ACHN (cell line): ENCODE measurements around the gene PLAAT4.

ENCODE experiments used
- DNase-seq: peaks from one replicate; pipeline ENCODE4 v3.0.0-alpha.2; 2015
- in situ Hi-C: cut with HindIII; loops from 2 replicates; pipeline ENCODE4 v1.10.0; 2017; ENCODE audit warnings: low sequenced_read_pairs, low pct_ligation_motif_present, low pct_unique_long_range_greater_than_20kb

The PLAAT4 gene

DNA sequence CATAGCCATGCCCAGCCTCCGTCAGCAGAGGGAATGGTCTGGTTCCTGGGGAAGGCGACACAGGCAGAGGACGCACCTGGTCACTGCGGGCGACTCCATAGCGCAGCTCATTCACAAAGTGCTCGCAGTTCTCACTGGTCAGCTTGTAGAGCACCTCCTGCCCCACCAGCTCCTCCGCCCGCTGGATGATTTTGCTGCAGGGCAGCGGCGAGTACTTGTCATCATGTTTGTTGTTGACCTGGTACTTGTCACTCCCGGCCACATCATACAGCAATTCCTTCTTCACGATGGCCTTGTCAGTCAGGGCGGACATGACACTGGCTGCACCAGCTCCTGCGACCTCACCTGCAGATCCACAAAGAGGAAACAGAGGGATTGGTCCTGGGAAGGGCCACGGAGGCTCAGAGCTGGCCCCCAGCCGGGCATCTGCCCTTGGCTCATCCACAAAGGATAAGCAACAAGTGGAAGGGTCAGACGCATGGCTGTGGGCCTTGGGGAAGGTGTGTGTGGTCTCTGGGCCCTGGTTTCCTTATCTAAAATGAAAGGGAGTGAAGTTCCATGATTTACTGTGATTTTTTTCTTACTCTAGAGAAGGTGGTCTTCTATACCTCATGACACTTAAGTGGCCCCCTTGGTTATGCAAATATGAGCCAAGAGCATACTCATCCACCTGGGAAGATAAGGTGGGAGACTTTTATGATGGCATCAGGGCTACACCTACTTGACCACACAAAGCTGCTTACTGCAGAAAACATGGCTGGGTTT, 53.6 kb downstream of the PLAAT4 start:
- in situ Hi-C loops = no loop called here

GRCh38 chr11:63592975-63593395, 56.4 kb downstream of the PLAAT4 start:
- DNase-seq = no peak
- in situ Hi-C loops = no loop called here

More for the DNA sequence above, 53.6 kb downstream of the PLAAT4 start:
- DNase-seq = no peak

- no peak for DNase-seq
- in situ Hi-C loops = no loop called here
These were observed 58.7 kb downstream of the PLAAT4 start for GRCh38 chr11:63595296-63595695.
